ENCODE results near the gene TMEM161A. TPM values are rescaled to one million over a fixed set of nuclear protein-coding genes. Genes with fewer than 3 reads are reported as not detected.
"Not testable (repeated sequence)": the region's sequence is repeated elsewhere in the genome, so short reads cannot be mapped to it uniquely, and the experiment has no call there.

The TMEM161A gene
- total RNA-seq, 1 experiment from 2014 or later, result 26.6 TPM

- Histone ChIP-seq H3K4me3 (ENCODE audit: insufficient read depth, low read depth, low read length) (no peak overlapping the region), H3K36me3 (replicated peaks; ENCODE audit: control insufficient read depth, insufficient read depth, low read length) (peaks cover 2% of the 10 kb centered on the region; the same call in 1 of the 2 replicates), H3K27me3 (ENCODE audit: control insufficient read depth, insufficient read depth, low read length) (no peaks in the 10 kb centered on the region; the same call in 1 of the 2 replicates)
- DNase-seq, result peak; percentile 97
These were observed 7.7 kb upstream of the TMEM161A start for GRCh38 chr19:19145684-19146608.

GRCh38 chr19:19145281-19145680, 7.0 kb upstream of the TMEM161A start:
- no peaks in the 10 kb centered on the region; the same call in 1 of the 2 replicates for H3K27me3 ChIP-seq (ENCODE audit: control insufficient read depth, insufficient read depth, low read length)
- peaks cover 2% of the 10 kb centered on the region; the same call in 1 of the 2 replicates for H3K36me3 ChIP-seq (replicated peaks; ENCODE audit: control insufficient read depth, insufficient read depth, low read length)
- no peak overlapping the region for H3K4me3 ChIP-seq (ENCODE audit: insufficient read depth, low read depth, low read length)
- peak; percentile 40 for DNase-seq

- Histone ChIP-seq H3K27me3 (ENCODE audit: control insufficient read depth, insufficient read depth, low read length) (peaks cover 9% of the 10 kb centered on the region; the same call in 1 of the 2 replicates), H3K4me3 (ENCODE audit: insufficient read depth, low read depth, low read length) (no peak overlapping the region), H3K36me3 (replicated peaks; ENCODE audit: control insufficient read depth, insufficient read depth, low read length) (peaks cover 2% of the 10 kb centered on the region; the same call in 1 of the 2 replicates)
- DNase-seq, result no peak
These were observed 4.1 kb upstream of the TMEM161A start for GRCh38 chr19:19142347-19142746.

- Histone ChIP-seq H3K27me3 (ENCODE audit: control insufficient read depth, insufficient read depth, low read length) (peaks cover 10% of the 10 kb centered on the region; the same call in 1 of the 2 replicates), H3K4me3 (ENCODE audit: insufficient read depth, low read depth, low read length) (no peak overlapping the region), H3K36me3 (replicated peaks; ENCODE audit: control insufficient read depth, insufficient read depth, low read length) (no peaks in the 10 kb centered on the region)
- no peak for DNase-seq
These were observed 2.2 kb upstream of the TMEM161A start for GRCh38 chr19:19140476-19140875.

- DNase-seq, result no peak
These were observed 1.6 kb upstream of the TMEM161A start for GRCh38 chr19:19139876-19140229.

GRCh38 chr19:19137556-19138108, 646 bp downstream of the TMEM161A start:
- Histone ChIP-seq H3K27me3 (ENCODE audit: control insufficient read depth, insufficient read depth, low read length) (peaks cover 10% of the 10 kb centered on the region; the same call in 1 of the 2 replicates), H3K4me3 (ENCODE audit: insufficient read depth, low read depth, low read length) (peak overlapping the region; percentile 81), H3K36me3 (replicated peaks; ENCODE audit: control insufficient read depth, insufficient read depth, low read length) (no peaks in the 10 kb centered on the region)
- DNase-seq, result peak; percentile 61

More at GRCh38 chr19:19139876-19140229, 1.6 kb upstream of the TMEM161A start:
- H3K36me3 ChIP-seq (replicated peaks; ENCODE audit: control insufficient read depth, insufficient read depth, low read length), result no peaks in the 10 kb centered on the region
- peaks cover 10% of the 10 kb centered on the region; the same call in 1 of the 2 replicates for H3K27me3 ChIP-seq (ENCODE audit: control insufficient read depth, insufficient read depth, low read length)
- H3K4me3 ChIP-seq (ENCODE audit: insufficient read depth, low read depth, low read length), result no peak overlapping the region

- not testable (repeated sequence) for H3K4me3 ChIP-seq (ENCODE audit: insufficient read depth, low read depth, low read length); DNase-seq; H3K36me3 ChIP-seq (replicated peaks; ENCODE audit: control insufficient read depth, insufficient read depth, low read length)
- peaks cover 10% of the 10 kb centered on the region; the same call in 1 of the 2 replicates for H3K27me3 ChIP-seq (ENCODE audit: control insufficient read depth, insufficient read depth, low read length)
These were observed 2.6 kb downstream of the TMEM161A start for GRCh38 chr19:19135713-19136112.

GRCh38 chr19:19134687-19135158, 3.6 kb downstream of the TMEM161A start:
- peak overlapping the region; percentile 26 for H3K4me3 ChIP-seq (ENCODE audit: insufficient read depth, low read depth, low read length)
- DNase-seq, result peak; percentile 95
- H3K27me3 ChIP-seq (ENCODE audit: control insufficient read depth, insufficient read depth, low read length), result peaks cover 6% of the 10 kb centered on the region; the same call in 1 of the 2 replicates
- H3K36me3 ChIP-seq (replicated peaks; ENCODE audit: control insufficient read depth, insufficient read depth, low read length), result no peaks in the 10 kb centered on the region; the same call in 1 of the 2 replicates

GRCh38 chr19:19133985-19134384, 4.3 kb downstream of the TMEM161A start:
- peaks cover 6% of the 10 kb centered on the region; the same call in 1 of the 2 replicates for H3K27me3 ChIP-seq (ENCODE audit: control insufficient read depth, insufficient read depth, low read length)
- no peaks in the 10 kb centered on the region; the same call in 1 of the 2 replicates for H3K36me3 ChIP-seq (replicated peaks; ENCODE audit: control insufficient read depth, insufficient read depth, low read length)
- DNase-seq, result no peak
- no peak overlapping the region for H3K4me3 ChIP-seq (ENCODE audit: insufficient read depth, low read depth, low read length)

- Histone ChIP-seq H3K4me3 (ENCODE audit: insufficient read depth, low read depth, low read length) (no peak overlapping the region), H3K36me3 (replicated peaks; ENCODE audit: control insufficient read depth, insufficient read depth, low read length) (no peaks in the 10 kb centered on the region; the same call in 1 of the 2 replicates), H3K27me3 (ENCODE audit: control insufficient read depth, insufficient read depth, low read length) (peaks cover 6% of the 10 kb centered on the region; the same call in 1 of the 2 replicates)
- peak; percentile 15 for DNase-seq
These were observed 5.4 kb downstream of the TMEM161A start for GRCh38 chr19:19132912-19133311.

- Histone ChIP-seq H3K27me3 (ENCODE audit: control insufficient read depth, insufficient read depth, low read length) (no peaks in the 10 kb centered on the region; the same call in 1 of the 2 replicates), H3K4me3 (ENCODE audit: insufficient read depth, low read depth, low read length) (no peak overlapping the region), H3K36me3 (replicated peaks; ENCODE audit: control insufficient read depth, insufficient read depth, low read length) (no peaks in the 10 kb centered on the region; the same call in 1 of the 2 replicates)
- DNase-seq, result peak; percentile 11
These were observed 6.3 kb downstream of the TMEM161A start for GRCh38 chr19:19131989-19132388.

GRCh38 chr19:19126102-19126501, 12.2 kb downstream of the TMEM161A start:
- no peaks in the 10 kb centered on the region; the same call in 1 of the 2 replicates for H3K36me3 ChIP-seq (replicated peaks; ENCODE audit: control insufficient read depth, insufficient read depth, low read length)
- H3K4me3 ChIP-seq (ENCODE audit: insufficient read depth, low read depth, low read length), result no peak overlapping the region
- DNase-seq, result no peak
- H3K27me3 ChIP-seq (ENCODE audit: control insufficient read depth, insufficient read depth, low read length), result no peaks in the 10 kb centered on the region

- H3K36me3 ChIP-seq (replicated peaks; ENCODE audit: control insufficient read depth, insufficient read depth, low read length), result peaks cover 3% of the 10 kb centered on the region; the same call in 1 of the 2 replicates
- H3K4me3 ChIP-seq (ENCODE audit: insufficient read depth, low read depth, low read length), result no peak overlapping the region
- H3K27me3 ChIP-seq (ENCODE audit: control insufficient read depth, insufficient read depth, low read length), result no peaks in the 10 kb centered on the region
- no peak for DNase-seq
These were observed 14.9 kb downstream of the TMEM161A start for GRCh38 chr19:19123386-19123785.

GRCh38 chr19:19122902-19123301, 15.4 kb downstream of the TMEM161A start:
- no peak overlapping the region for H3K4me3 ChIP-seq (ENCODE audit: insufficient read depth, low read depth, low read length)

More at GRCh38 chr19:19122902-19123301, 15.4 kb downstream of the TMEM161A start:
- DNase-seq, result no peak
- no peaks in the 10 kb centered on the region for H3K27me3 ChIP-seq (ENCODE audit: control insufficient read depth, insufficient read depth, low read length)
- peaks cover 3% of the 10 kb centered on the region; the same call in 1 of the 2 replicates for H3K36me3 ChIP-seq (replicated peaks; ENCODE audit: control insufficient read depth, insufficient read depth, low read length)
